Spleen (tissue), 11 donors: ENCODE results near the gene ADAMTSL1. TPM values are rescaled to one million over a fixed set of nuclear protein-coding genes. Genes with fewer than 3 reads are reported as not detected.

ENCODE experiments used
- DNase-seq: peaks from one replicate; pipeline ENCODE4 v3.0.0-alpha.2; 2020
- H3K27ac ChIP-seq, 8 donors: fragments of 200-600 bp; sonication (generic) in 7 of 8; 1 replicate in 4 of 8; 2 replicates in 4 of 8; pipeline versions ENCODE4 v1.5.0 to v1.8.0; 2016 to 2021; ENCODE audit warnings: inconsistent platforms in 4 of 8, mild to moderate bottlenecking in 4 of 8, moderate library complexity in 1 of 8
- H3K27me3 ChIP-seq, 7 donors: fragments of 200-600 bp; sonication (generic) in 6 of 7; replicated peaks in 1 of 7; 1 replicate in 4 of 7; 2 replicates in 3 of 7; pipeline versions ENCODE4 v1.5.0 to v1.8.0; 2016 to 2021; ENCODE audit warnings: inconsistent platforms in 3 of 7, mild to moderate bottlenecking in 1 of 7
- H3K36me3 ChIP-seq, 6 donors: fragments of 200-600 bp; sonication (generic) in 5 of 6; 1 replicate in 4 of 6; 2 replicates in 2 of 6; pipeline versions ENCODE4 v1.5.0 to v1.8.0; 2016 to 2021; ENCODE audit warnings: inconsistent platforms in 2 of 6
- H3K4me1 ChIP-seq, 6 donors: fragments of 200-600 bp; sonication (generic) in 5 of 6; 1 replicate in 3 of 6; 2 replicates in 3 of 6; pipeline versions ENCODE4 v1.5.0 to v1.8.0; 2016 to 2021; ENCODE audit warnings: inconsistent platforms in 3 of 6
- H3K4me3 ChIP-seq, 8 donors: fragments of 200-600 bp; sonication (generic) in 7 of 8; 1 replicate in 4 of 8; 2 replicates in 4 of 8; pipeline versions ENCODE4 v1.5.0 to v1.8.0; 2016 to 2021; ENCODE audit warnings: inconsistent platforms in 4 of 8, mild to moderate bottlenecking in 4 of 8, moderate library complexity in 2 of 8
- H3K9me3 ChIP-seq, 8 donors: fragments of 200-600 bp; sonication (generic) in 7 of 8; 1 replicate in 4 of 8; 2 replicates in 4 of 8; pipeline versions ENCODE4 v1.5.0 to v1.8.0; 2016 to 2021; ENCODE audit warnings: inconsistent platforms in 4 of 8
- CTCF ChIP-seq, 11 experiments: fragments of 200-600 bp in 7 of 11; fragments of 450-650 bp in 4 of 11; sonication (generic) in 4 of 11; IDR thresholded peaks in 8 of 11; conservative IDR thresholded peaks in 3 of 11; 1 replicate in 7 of 11; 2 replicates in 4 of 11; pipeline versions ENCODE4 v1.4.0 to v1.8.0; 2016 to 2021; ENCODE audit warnings: antibody characterized with exemption in 11 of 11, inconsistent platforms in 4 of 11, mild to moderate bottlenecking in 1 of 11
- POLR2A ChIP-seq, 3 donors: fragments of 450-650 bp; IDR thresholded peaks; one replicate each; pipeline ENCODE4 v1.5.1; 2017; ENCODE audit warnings: antibody characterized with exemption in 3 of 3, mild to moderate bottlenecking in 1 of 3
- POLR2AphosphoS5 ChIP-seq, 3 donors: sonication (generic); formaldehyde crosslinking; IDR thresholded peaks; one replicate each; pipeline ENCODE4 v1.5.1; 2017; ENCODE audit warnings: antibody characterized with exemption in 3 of 3
- WGBS, 5 donors: extraction: QIAGEN DNeasy Blood & Tissue Kit in 3 of 5; methylation state at CpG; one replicate each; pipeline versions ENCODE4 v1.1.5 to v1.1.7; 2013 to 2018; 5-methylcytosine and 5-hydroxymethylcytosine counted together
- intact Hi-C: fragments of 100-400 bp; cut with DNase I; formaldehyde crosslinking; loops from one replicate; pipeline ENCODE4 v1.15.0; 2023; ENCODE audit warnings: low total_unique reads
- polyA plus RNA-seq, 3 donors: library from polyadenylated mRNA; stranded (reverse); fragments of 200-250 nt; gene quantifications; one replicate each; pipeline ENCODE4 v1.2.1, GENCODE V29; 2013
- total RNA-seq, 7 donors: library from RNA; depleted of rRNA in 3 of 7; stranded (reverse); fragments of >200 nt in 3 of 7; fragmentation: NEBNext Ultra II Directional in 4 of 7; extraction: Animal tissue kit (Norgen Biotek cat#: 25700) in 4 of 7; gene quantifications; one replicate each; pipeline versions ENCODE4 v1.1.0 to v1.2.1, GENCODE V29; 2016 to 2021
- donor health status: healthy with polysubstance abuse.
- donor health status: DM: no; HTN: no; CAD: no; lungs with moderate emphysema.
- donor health status: DM: no; HTN: no; CAD: no.
- donor health status: Bipolar disorder and iron deficiency.
- donor health status: healthy.
- donor health status: DM: no; HTN: no; CAD: no.
- donor health status: DM: yes; HTN: yes; CAD: no.

The ADAMTSL1 gene
- total and polyA plus RNA-seq, 10 donors: 0.35 to 5.3 (median 2.2) TPM

- Histone ChIP-seq H3K27ac (no peak overlapping the region), H3K4me1 (no peaks in the 10 kb centered on the region), H3K9me3 (peaks cover 5 to 45% (median 33%) of the 10 kb centered on the region in 8 donors), H3K4me3 (no peak overlapping the region), H3K27me3 (no peaks in the 10 kb centered on the region), H3K36me3 (no peaks in the 10 kb centered on the region)
- intact Hi-C loops: no loop called here
- TF ChIP-seq CTCF (IDR thresholded peaks at IDR 0.05 in 8 of 11, conservative IDR thresholded peaks at IDR 0.05 in 3 of 11) (no peak), POLR2A (IDR thresholded peaks at IDR 0.05) (no peak), POLR2AphosphoS5 (IDR thresholded peaks at IDR 0.05) (no peak)
- DNase-seq: no peak
These were observed 62.6 kb downstream of the ADAMTSL1 start for GRCh38 chr9:18536554-18536953.

GRCh38 chr9:18539203-18539693, 65.3 kb downstream of the ADAMTSL1 start:
- Histone ChIP-seq H3K9me3 (peaks cover 3 to 39% (median 25%) of the 10 kb centered on the region in 8 donors), H3K4me3 (no peak overlapping the region), H3K36me3 (no peaks in the 10 kb centered on the region), H3K27ac (no peak overlapping the region), H3K27me3 (no peaks in the 10 kb centered on the region), H3K4me1 (no peaks in the 10 kb centered on the region)
- WGBS, 5 donors: 75 to 91% (median 86%) methylated on average over 5 of the region's 5 CpGs
- no peak for DNase-seq
- no peak for TF ChIP-seq POLR2AphosphoS5 (IDR thresholded peaks at IDR 0.05)
- TF ChIP-seq CTCF (IDR thresholded peaks at IDR 0.05 in 8 of 11, conservative IDR thresholded peaks at IDR 0.05 in 3 of 11): no peak
- TF ChIP-seq POLR2A (IDR thresholded peaks at IDR 0.05): no peak
- intact Hi-C loops: no loop called here

- TF ChIP-seq POLR2A (IDR thresholded peaks at IDR 0.05) (no peak), CTCF (IDR thresholded peaks at IDR 0.05 in 8 of 11, conservative IDR thresholded peaks at IDR 0.05 in 3 of 11) (no peak), POLR2AphosphoS5 (IDR thresholded peaks at IDR 0.05) (no peak)
- Histone ChIP-seq H3K27ac (no peak overlapping the region), H3K36me3 (no peaks in the 10 kb centered on the region), H3K27me3 (no peaks in the 10 kb centered on the region), H3K4me3 (no peak overlapping the region), H3K4me1 (no peaks in the 10 kb centered on the region), H3K9me3 (peaks cover 0 to 4% (median 0%) of the 10 kb centered on the region in 8 donors)
- DNase-seq: no peak
- intact Hi-C loops: no loop called here
- WGBS, 5 donors: 76 to 96% (median 91%) methylated on average over 2 of the region's 2 CpGs
These were observed 69.0 kb downstream of the ADAMTSL1 start for GRCh38 chr9:18542837-18543405.

GRCh38 chr9:18543406-18544192, 69.6 kb downstream of the ADAMTSL1 start:
- H3K27ac ChIP-seq: no peak overlapping the region
- 75 to 87% (median 79%) methylated on average over 5 of the region's 5 CpGs for WGBS, 5 donors
- DNase-seq: no peak

More at GRCh38 chr9:18543406-18544192, 69.6 kb downstream of the ADAMTSL1 start:
- H3K4me1 ChIP-seq: no peaks in the 10 kb centered on the region
- H3K4me3 ChIP-seq: no peak overlapping the region
- H3K27me3 ChIP-seq: no peaks in the 10 kb centered on the region
- TF ChIP-seq POLR2A (IDR thresholded peaks at IDR 0.05) (no peak), POLR2AphosphoS5 (IDR thresholded peaks at IDR 0.05) (no peak), CTCF (IDR thresholded peaks at IDR 0.05 in 8 of 11, conservative IDR thresholded peaks at IDR 0.05 in 3 of 11) (no peak)
- no peaks in the 10 kb centered on the region for H3K36me3 ChIP-seq
- no peaks in the 10 kb centered on the region for H3K9me3 ChIP-seq
- intact Hi-C loops: no loop called here
